Sigmoid colon (tissue), 4 donors: ENCODE data around the gene PPP1R18.

Experiments
- CTCF ChIP-seq, 4 experiments: fragments of 450-650 bp in 3 of 4; fragments of 200-600 bp in 1 of 4; IDR thresholded peaks; one replicate each; pipeline ENCODE4 v1.5.1; 2016 to 2019; ENCODE audit warnings: antibody characterized with exemption in 4 of 4, mild to moderate bottlenecking in 3 of 4, moderate library complexity in 2 of 4
- POLR2A ChIP-seq, 2 donors: fragments of 450-650 bp; IDR thresholded peaks; one replicate each; pipeline ENCODE4 v1.6.1; 2016; ENCODE audit warnings: antibody characterized with exemption in 2 of 2, mild to moderate bottlenecking in 2 of 2, moderate library complexity in 2 of 2
- POLR2AphosphoS5 ChIP-seq, 4 donors: sonication (generic); formaldehyde crosslinking; IDR thresholded peaks; one replicate each; pipeline ENCODE4 v1.6.1; 2017; ENCODE audit warnings: antibody characterized with exemption in 4 of 4

- TF ChIP-seq POLR2A (IDR thresholded peaks at IDR 0.05) = no peak
- TF ChIP-seq CTCF (IDR thresholded peaks at IDR 0.05) = peak; percentile 92 to 98 (median 97)
- TF ChIP-seq POLR2AphosphoS5 (IDR thresholded peaks at IDR 0.05) = peak in 2 of 4 donors; percentile 30 to 40
Measured at GRCh38 chr6:30678964-30679726, 7.3 kb downstream of the PPP1R18 start.
